Epithelial cell of esophagus (primary cell): Measurements from ENCODE around the gene ALDH2.
A peak's percentile ranks its signal among the peaks of the same experiment; 100 is the strongest.
"Not testable (repeated sequence)": the region's sequence is repeated elsewhere in the genome, so short reads cannot be mapped to it uniquely, and the experiment has no call there.

Experiments used
- DNase-seq: peaks from one replicate; pipeline ENCODE4 v3.0.0; 2010; ENCODE audit warnings: low read depth
- H3K4me3 ChIP-seq: 2 replicates; pipeline ENCODE4 v1.5.1; 2011; ENCODE audit warnings: mild to moderate bottlenecking, low read length, control low read depth
- TF ChIP-seq, protein P1 (sequence below): IDR thresholded peaks from 2 replicates; pipeline ENCODE4 v1.5.1; 2011; ENCODE audit warnings: low read depth, mild to moderate bottlenecking, low read length, control low read depth, inconsistent platforms; ENCODE audit not compliant: insufficient read depth; ENCODE audit errors: missing control alignments

ALDH2 gene

DNA sequence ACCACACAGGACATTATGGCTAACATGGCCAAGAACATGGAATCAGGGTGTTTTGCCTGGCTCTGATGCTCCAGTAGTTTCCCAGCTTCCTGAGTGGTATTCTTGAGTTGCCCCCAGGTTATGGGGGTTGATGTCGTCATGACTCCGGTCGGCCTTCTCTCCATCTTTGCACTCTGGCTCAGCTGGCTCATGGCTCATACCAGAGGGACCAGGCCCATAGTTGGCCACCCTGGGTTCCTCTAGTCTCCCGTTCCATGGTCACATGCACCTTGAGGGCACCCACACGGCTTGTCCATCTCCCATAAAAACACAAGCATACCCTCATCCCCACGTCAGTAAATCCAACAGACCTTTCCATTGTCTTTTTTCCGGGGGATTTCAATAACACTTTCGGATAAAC lies 51.6 kb downstream of the ALDH2 start:
- TF ChIP-seq, protein P1, sequence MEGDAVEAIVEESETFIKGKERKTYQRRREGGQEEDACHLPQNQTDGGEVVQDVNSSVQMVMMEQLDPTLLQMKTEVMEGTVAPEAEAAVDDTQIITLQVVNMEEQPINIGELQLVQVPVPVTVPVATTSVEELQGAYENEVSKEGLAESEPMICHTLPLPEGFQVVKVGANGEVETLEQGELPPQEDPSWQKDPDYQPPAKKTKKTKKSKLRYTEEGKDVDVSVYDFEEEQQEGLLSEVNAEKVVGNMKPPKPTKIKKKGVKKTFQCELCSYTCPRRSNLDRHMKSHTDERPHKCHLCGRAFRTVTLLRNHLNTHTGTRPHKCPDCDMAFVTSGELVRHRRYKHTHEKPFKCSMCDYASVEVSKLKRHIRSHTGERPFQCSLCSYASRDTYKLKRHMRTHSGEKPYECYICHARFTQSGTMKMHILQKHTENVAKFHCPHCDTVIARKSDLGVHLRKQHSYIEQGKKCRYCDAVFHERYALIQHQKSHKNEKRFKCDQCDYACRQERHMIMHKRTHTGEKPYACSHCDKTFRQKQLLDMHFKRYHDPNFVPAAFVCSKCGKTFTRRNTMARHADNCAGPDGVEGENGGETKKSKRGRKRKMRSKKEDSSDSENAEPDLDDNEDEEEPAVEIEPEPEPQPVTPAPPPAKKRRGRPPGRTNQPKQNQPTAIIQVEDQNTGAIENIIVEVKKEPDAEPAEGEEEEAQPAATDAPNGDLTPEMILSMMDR, result no peak
- DNase-seq, result no peak
- no peak overlapping the region for H3K4me3 ChIP-seq

DNA sequence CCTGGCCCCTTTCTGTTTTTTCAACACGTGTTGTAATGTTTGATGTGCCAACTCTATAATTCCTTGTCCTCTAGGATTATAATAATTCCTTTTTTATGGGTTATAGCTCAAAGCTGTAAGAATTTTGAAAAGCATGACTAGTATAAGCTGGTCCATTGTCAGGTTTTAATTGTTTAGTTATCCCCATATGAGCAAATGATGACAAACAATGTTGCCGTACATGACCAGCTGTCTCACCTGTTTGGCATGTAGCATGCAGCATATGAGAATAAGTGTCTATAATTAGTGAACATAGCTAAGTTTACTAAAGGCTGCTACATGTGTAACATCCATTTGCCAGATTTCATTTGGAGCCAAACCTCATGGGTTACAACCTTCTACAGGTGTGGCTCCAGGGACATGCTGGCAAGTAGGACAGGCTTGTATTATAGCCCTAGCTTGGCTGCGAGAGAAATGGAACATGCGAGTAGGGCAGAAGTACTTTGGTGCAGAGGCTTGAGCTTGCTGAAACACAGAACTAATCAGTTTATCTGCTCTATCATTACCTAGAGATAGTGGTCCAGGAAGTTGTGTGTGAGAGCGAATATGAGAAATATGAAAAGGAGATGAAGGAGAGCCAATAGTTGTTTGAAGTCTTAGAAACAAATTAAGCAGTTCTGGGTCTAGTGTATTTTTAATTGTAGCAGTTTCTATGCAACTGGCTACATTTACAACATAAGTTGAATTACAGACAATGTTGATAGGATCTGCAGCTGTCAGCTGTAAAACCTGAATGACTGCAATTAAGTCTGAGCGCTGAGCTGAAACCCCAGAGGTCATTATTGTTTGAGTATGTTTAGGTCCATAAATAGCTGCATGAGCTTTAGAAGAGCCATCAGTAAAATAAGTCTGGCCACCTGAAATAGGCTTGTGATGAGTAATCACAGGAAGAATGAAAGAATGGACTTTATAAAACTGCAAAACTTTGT lies 52.7 kb downstream of the ALDH2 start:
- peak; percentile 60 for DNase-seq
- TF ChIP-seq, protein P1, result no peak
- no peak overlapping the region for H3K4me3 ChIP-seq

DNA sequence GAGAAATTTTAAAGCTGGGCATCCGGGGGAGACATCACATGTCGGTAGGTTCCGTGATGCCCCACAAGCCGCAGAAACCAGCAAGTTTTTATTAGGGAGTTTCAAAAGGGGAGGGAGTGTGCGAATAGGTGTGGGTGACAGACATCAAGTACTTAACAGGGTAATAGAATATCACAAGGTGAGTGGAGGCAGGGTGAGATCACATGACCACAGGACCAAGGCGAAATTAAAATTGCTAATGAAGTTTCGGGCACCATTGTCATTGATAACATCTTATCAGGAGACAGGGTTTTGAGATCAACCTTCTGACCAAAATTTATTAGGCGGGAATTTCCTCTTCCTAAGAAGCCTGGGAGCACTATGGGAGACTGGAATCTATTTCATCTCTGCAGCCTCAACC lies 54.1 kb downstream of the ALDH2 start:
- not testable (repeated sequence) for DNase-seq, H3K4me3 ChIP-seq

DNA sequence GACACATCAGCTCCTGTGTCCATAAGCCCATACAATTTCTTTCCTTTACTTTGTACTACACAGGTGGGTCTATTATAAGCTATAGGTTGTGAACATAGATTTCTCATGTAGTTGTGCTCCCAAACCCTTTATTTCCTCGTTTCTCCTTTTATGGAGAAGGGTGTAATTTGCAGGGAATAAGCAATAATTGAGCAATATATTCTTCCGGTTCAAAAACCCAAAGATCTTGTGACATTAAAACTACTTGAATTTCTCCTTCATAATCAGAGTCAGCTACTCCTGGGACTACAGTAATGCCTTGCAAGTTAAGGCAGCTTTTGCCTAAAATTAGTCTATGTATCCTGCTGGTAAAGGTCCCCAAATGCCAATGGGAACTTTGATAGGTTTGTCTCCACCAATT lies 56.2 kb downstream of the ALDH2 start:
- TF ChIP-seq, protein P1, result no peak
- no peak overlapping the region for H3K4me3 ChIP-seq
- DNase-seq, result no peak

DNA sequence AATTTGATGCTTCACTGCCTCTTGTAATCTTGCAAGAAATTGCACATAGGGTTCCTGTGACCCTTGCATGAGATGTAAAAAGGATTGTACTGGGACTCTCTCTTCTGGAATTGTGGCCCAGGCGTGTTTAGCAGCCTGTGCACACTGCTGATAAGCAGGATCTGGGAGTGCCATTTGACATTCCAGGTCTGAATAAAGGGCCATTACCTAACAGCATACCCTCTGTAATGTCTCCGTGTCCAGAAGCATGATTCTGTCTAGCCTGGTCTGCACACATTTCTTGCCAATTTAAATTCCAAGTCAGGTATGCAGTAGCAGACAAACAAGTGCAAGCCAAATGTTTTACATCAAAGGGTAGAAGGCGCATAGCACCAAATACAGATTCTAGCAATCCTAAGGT lies 57.2 kb downstream of the ALDH2 start:
- TF ChIP-seq, protein P1, result no peak
- H3K4me3 ChIP-seq, result no peak overlapping the region
- DNase-seq, result no peak

DNA sequence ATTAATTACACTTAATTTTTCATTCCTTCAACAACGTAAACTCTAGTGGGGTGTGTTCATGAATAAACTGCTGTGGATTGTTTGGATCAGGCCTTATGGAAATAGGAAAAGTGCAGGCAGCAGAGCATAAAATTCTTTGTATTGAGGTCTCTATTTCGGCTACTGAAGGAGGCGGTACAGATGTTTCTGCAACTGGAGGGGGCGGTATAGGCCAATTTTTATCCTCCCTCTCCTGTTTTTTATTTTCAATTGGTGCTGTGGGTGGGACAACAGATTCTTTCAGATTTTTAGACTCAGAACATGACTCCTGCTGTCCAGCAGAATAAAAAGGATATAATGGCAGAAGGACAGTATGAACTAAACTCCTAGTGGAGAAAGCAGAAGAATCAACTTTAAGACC lies 57.6 kb downstream of the ALDH2 start:
- not testable (repeated sequence) for DNase-seq, H3K4me3 ChIP-seq

DNA sequence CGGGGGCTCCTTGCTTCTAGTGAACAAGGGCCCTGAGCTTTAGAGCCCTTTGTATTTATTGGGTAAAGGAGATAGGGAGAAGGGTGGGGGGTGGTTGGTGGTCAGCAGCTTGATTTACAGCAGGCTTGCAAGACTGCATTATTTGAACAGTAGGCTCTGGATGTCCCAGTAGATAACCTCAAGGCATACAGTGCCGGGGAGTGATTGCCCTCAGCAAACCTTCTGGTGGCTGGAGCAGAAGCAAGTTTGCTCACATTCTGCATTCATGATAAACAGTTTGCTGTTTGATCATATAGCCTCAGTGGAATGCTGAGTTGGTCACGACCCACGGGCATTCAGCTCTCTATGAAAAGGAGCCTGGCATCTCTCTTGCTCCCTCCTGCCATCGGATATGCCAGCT lies 58.8 kb downstream of the ALDH2 start:
- TF ChIP-seq, protein P1, result no peak
- no peak for DNase-seq
- H3K4me3 ChIP-seq, result no peak overlapping the region

DNA sequence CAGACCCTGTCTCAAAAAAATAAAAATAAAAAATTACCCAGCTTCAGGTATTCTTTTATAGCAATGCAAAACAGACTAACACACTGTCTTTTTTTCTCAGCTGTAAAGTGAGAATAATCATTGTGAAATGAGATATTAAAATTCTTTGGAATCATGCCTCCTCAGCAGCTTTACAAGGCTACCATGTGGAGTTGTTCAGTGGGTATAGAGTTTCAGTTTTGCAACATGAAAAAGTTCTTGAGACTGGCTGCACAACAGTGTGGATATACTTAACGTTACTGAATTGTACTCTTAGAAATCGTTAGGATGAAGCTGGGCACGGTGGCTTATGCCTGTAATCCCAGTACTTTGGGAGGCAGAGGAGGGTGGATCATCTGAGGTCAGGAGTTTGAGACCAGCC lies 59.6 kb downstream of the ALDH2 start:
- TF ChIP-seq, protein P1, result no peak
- H3K4me3 ChIP-seq, result no peak overlapping the region
- DNase-seq, result no peak
